Activated naive CD8-positive, alpha-beta T cell (primary cell): ENCODE measurements around the gene ANKRD55.
A peak's percentile ranks its signal among the peaks of the same experiment; 100 is the strongest.

Source experiments
- H3K27ac Mint-ChIP-seq: one replicate; pipeline ENCODE4 v1.8.0; 2021; ENCODE audit warnings: mixed read lengths
- H3K27me3 Mint-ChIP-seq: one replicate; pipeline ENCODE4 v1.8.0; 2021; ENCODE audit warnings: mixed read lengths
- H3K36me3 Mint-ChIP-seq: one replicate; pipeline ENCODE4 v1.8.0; 2021; ENCODE audit warnings: mixed read lengths
- H3K4me1 Mint-ChIP-seq: one replicate; pipeline ENCODE4 v1.8.0; 2021; ENCODE audit warnings: low read depth, mixed read lengths
- H3K4me3 Mint-ChIP-seq: one replicate; pipeline ENCODE4 v1.8.0; 2021; ENCODE audit warnings: mild to moderate bottlenecking, mixed read lengths
- H3K9me3 Mint-ChIP-seq: one replicate; pipeline ENCODE4 v1.8.0; 2021; ENCODE audit warnings: low read depth, mixed read lengths

The ANKRD55 gene

DNA sequence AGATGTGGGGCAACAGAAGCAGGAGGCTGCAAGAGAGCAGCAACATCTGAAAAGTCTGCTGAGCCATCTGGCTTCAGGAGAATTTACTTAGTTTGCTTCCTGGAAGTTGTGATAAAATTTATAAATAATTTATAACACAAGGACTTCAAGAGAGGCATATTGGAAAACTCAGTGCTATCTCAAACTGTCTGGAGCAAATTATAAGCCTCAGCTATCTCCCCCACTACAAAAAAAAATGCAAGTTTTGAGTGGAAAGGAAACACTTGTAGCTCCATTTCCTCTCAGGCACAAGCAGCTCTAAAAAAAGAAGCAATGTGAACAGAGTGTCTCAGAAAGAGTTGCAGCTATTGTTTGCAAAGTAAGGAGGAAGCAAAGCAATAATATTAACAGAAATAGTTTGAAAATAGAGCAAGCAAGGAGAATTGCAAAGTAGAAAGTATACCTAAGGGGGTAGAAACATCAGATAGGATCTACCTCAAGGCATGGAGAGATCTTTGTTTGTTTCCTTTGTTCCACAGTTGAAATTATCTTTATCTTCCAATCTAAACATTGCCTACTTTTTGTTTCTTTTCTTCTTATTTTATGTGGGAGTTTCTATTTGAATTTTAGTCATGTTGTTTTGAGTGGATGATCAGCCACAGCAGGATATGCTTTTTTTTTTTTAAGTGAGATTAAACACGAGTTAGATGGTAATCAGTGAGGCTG, 182.4 kb downstream of the ANKRD55 start:
- peak overlapping the region; percentile 84 for H3K27ac Mint-ChIP-seq
- no peaks in the 10 kb centered on the region for H3K27me3 Mint-ChIP-seq
- peaks cover 58% of the 10 kb centered on the region for H3K4me1 Mint-ChIP-seq
- H3K4me3 Mint-ChIP-seq = peak overlapping the region; percentile 72
- H3K36me3 Mint-ChIP-seq = peaks cover 17% of the 10 kb centered on the region
- no peaks in the 10 kb centered on the region for H3K9me3 Mint-ChIP-seq
